H1 (cell line): ENCODE results near the gene GNGT2. TPM values are rescaled to one million over a fixed set of nuclear protein-coding genes. Genes with fewer than 3 reads are reported as not detected.
A peak's percentile ranks its signal among the peaks of the same experiment; 100 is the strongest.

Experiments
- CTCF ChIA-PET: fragments of 300-600 bp; sonication (Branson Sonifier 250); formaldehyde crosslinking; loops from one replicate; lab custom pipeline; 2021; ENCODE audit not compliant: partially characterized antibody; lab: Charles Lee
- POLR2A ChIA-PET: fragments of 300-600 bp; sonication (Branson Sonifier 250); formaldehyde crosslinking; loops from one replicate; lab custom pipeline; 2021; ENCODE audit warnings: inconsistent platforms; ENCODE audit not compliant: partially characterized antibody; lab: Charles Lee
- DNase-seq, 2 experiments: peaks; one replicate each; pipeline versions ENCODE4 v3.0.0 to v3.0.0-alpha.2; 2010 to 2022; ENCODE audit warnings: low spot score in 2 of 2, low read depth in 1 of 2, mixed read lengths in 1 of 2
- FAIRE-seq: peaks from 2 replicates; lab custom pipeline; 2011; peaks lifted over from hg19 to GRCh38; lab: Jason Lieb, UNC
- H2AFZ ChIP-seq: 2 replicates; pipeline ENCODE4 v1.8.1; 2012; ENCODE audit warnings: low read length, inconsistent platforms
- H2AK5ac ChIP-seq: 2 replicates; pipeline ENCODE4 v1.6.1; 2013; ENCODE audit warnings: low read depth, low read length
- H2BK120ac ChIP-seq: replicated peaks from 2 replicates; pipeline ENCODE3; 2013; ENCODE audit warnings: low read depth, low read length, inconsistent platforms
- H2BK12ac ChIP-seq: 2 replicates; pipeline ENCODE4 v1.6.1; 2013; ENCODE audit warnings: low read depth, low read length
- H2BK15ac ChIP-seq: 2 replicates; pipeline ENCODE4 v1.6.1; 2013; ENCODE audit warnings: low read length
- H2BK20ac ChIP-seq: 2 replicates; pipeline ENCODE4 v1.6.1; 2013; ENCODE audit warnings: low read length
- H2BK5ac ChIP-seq: 2 replicates; pipeline ENCODE4 v1.6.1; 2013; ENCODE audit warnings: low read depth, low read length
- H3K14ac ChIP-seq: 2 replicates; pipeline ENCODE4 v1.6.1; 2013; ENCODE audit warnings: inconsistent platforms; ENCODE audit not compliant: insufficient read length
- H3K18ac ChIP-seq: 2 replicates; pipeline ENCODE4 v1.6.1; 2013; ENCODE audit warnings: low read length; ENCODE audit errors: extremely low read depth
- H3K23ac ChIP-seq: 2 replicates; pipeline ENCODE4 v1.6.1; 2013; ENCODE audit warnings: inconsistent platforms; ENCODE audit not compliant: insufficient read length
- H3K23me2 ChIP-seq: 2 replicates; pipeline ENCODE4 v1.6.1; 2013; ENCODE audit warnings: low read depth, low read length
- H3K27ac ChIP-seq: 2 replicates; pipeline ENCODE4 v1.6.1; 2011; ENCODE audit warnings: low read depth, low read length, inconsistent platforms
- H3K27me3 ChIP-seq, 4 experiments: replicated peaks in 1 of 4; 1 replicate in 1 of 4; 2 replicates in 3 of 4; pipeline versions ENCODE4 v1.6.1 to v1.8.1; 2011 to 2013; ENCODE audit warnings: low read length in 3 of 4, mild to moderate bottlenecking in 3 of 4, inconsistent platforms in 2 of 4, mixed read lengths in 2 of 4, moderate library complexity in 1 of 4; ENCODE audit not compliant: control insufficient read depth in 3 of 4, insufficient read depth in 3 of 4; ENCODE audit errors: extremely low read depth in 1 of 4
- H3K36me3 ChIP-seq, 4 experiments: 2 replicates each; pipeline versions ENCODE4 v1.6.1 to v1.8.1; 2011 to 2013; ENCODE audit warnings: mild to moderate bottlenecking in 4 of 4, low read length in 3 of 4, moderate library complexity in 2 of 4, control low read depth in 1 of 4, inconsistent platforms in 1 of 4; ENCODE audit not compliant: insufficient read depth in 4 of 4, control insufficient read depth in 2 of 4
- H3K4ac ChIP-seq: replicated peaks from 2 replicates; pipeline ENCODE3; 2013; ENCODE audit warnings: low read length, low read depth, mixed read lengths, inconsistent platforms; ENCODE audit not compliant: insufficient read length
- H3K4me1 ChIP-seq, 4 experiments: replicated peaks in 1 of 4; 1 replicate in 1 of 4; 2 replicates in 3 of 4; pipeline versions ENCODE4 v1.6.1 to v1.8.1; 2011 to 2013; ENCODE audit warnings: low read length in 3 of 4, inconsistent platforms in 2 of 4, mixed read lengths in 1 of 4; ENCODE audit not compliant: insufficient read depth in 4 of 4, control insufficient read depth in 3 of 4
- H3K4me2 ChIP-seq, 2 experiments: 2 replicates each; pipeline versions ENCODE4 v1.6.1 to v1.8.1; 2011 to 2013; ENCODE audit warnings: low read depth in 2 of 2, low read length in 2 of 2, control low read depth in 1 of 2, inconsistent platforms in 1 of 2, mild to moderate bottlenecking in 1 of 2; ENCODE audit not compliant: insufficient read depth in 1 of 2
- H3K4me3 ChIP-seq, 4 experiments: fragments of 200-600, 300-600 bp in 1 of 4; sonication (generic), shearing (Covaris generic), sonication (Bioruptor Twin) in 1 of 4; 2 replicates each; pipeline versions ENCODE4 v1.5.1 to v1.8.1; 2011 to 2016; ENCODE audit warnings: low read length in 4 of 4, low read depth in 3 of 4, control low read depth in 2 of 4, inconsistent platforms in 2 of 4, mild to moderate bottlenecking in 2 of 4, mixed read lengths in 1 of 4, moderate library complexity in 1 of 4; ENCODE audit not compliant: insufficient read depth in 2 of 4; ENCODE audit errors: extremely low read depth in 1 of 4
- H3K56ac ChIP-seq: replicated peaks from 2 replicates; pipeline ENCODE3; 2013; ENCODE audit warnings: low read depth, mild to moderate bottlenecking, mixed read lengths, low read length, inconsistent platforms; ENCODE audit not compliant: insufficient read length
- H3K79me1 ChIP-seq: 2 replicates; pipeline ENCODE4 v1.6.1; 2013; ENCODE audit warnings: low read depth, low read length, control low read depth
- H3K79me2 ChIP-seq, 2 experiments: 2 replicates each; pipeline versions ENCODE4 v1.6.1 to v1.8.1; 2012 to 2013; ENCODE audit warnings: low read length in 2 of 2, mild to moderate bottlenecking in 2 of 2, inconsistent platforms in 1 of 2; ENCODE audit not compliant: insufficient read depth in 2 of 2, control insufficient read depth in 1 of 2
- H3K9ac ChIP-seq, 4 experiments: replicated peaks in 1 of 4; 1 replicate in 1 of 4; 2 replicates in 3 of 4; pipeline versions ENCODE4 v1.6.1 to v1.8.1; 2011 to 2013; ENCODE audit warnings: low read depth in 3 of 4, low read length in 3 of 4, control low read depth in 2 of 4, mild to moderate bottlenecking in 2 of 4, moderate library complexity in 2 of 4, inconsistent platforms in 1 of 4; ENCODE audit errors: extremely low read depth in 1 of 4
- H3K9me3 ChIP-seq, 2 experiments: 2 replicates each; pipeline versions ENCODE4 v1.6.1 to v1.8.1; 2012 to 2013; ENCODE audit warnings: mild to moderate bottlenecking in 2 of 2, moderate library complexity in 2 of 2, control low read depth in 1 of 2, inconsistent platforms in 1 of 2, low read depth in 1 of 2, low read length in 1 of 2, mixed read lengths in 1 of 2; ENCODE audit not compliant: insufficient read depth in 2 of 2
- H4K20me1 ChIP-seq, 2 experiments: replicated peaks in 1 of 2; 2 replicates each; pipeline versions ENCODE3 to v1.8.1; 2011 to 2013; ENCODE audit warnings: inconsistent platforms in 2 of 2, low read length in 2 of 2, mild to moderate bottlenecking in 1 of 2; ENCODE audit not compliant: insufficient read depth in 2 of 2, control insufficient read depth in 1 of 2
- H4K5ac ChIP-seq: 2 replicates; pipeline ENCODE4 v1.6.1; 2013; ENCODE audit warnings: low read length, low read depth, mixed read lengths, inconsistent platforms; ENCODE audit not compliant: insufficient read length
- H4K8ac ChIP-seq: 2 replicates; pipeline ENCODE4 v1.8.0; 2013; ENCODE audit warnings: mild to moderate bottlenecking, moderate library complexity, low read length, inconsistent platforms; ENCODE audit not compliant: insufficient read depth; ENCODE audit errors: extremely low read depth
- H4K91ac ChIP-seq: replicated peaks from 2 replicates; pipeline ENCODE3; 2013; ENCODE audit warnings: low read length, mixed read lengths, inconsistent platforms; ENCODE audit not compliant: insufficient read length
- BACH1 ChIP-seq: IDR thresholded peaks from 2 replicates; pipeline ENCODE4 v1.6.1; 2012; ENCODE audit warnings: low read length, improper control_type of control experiment
- CREB1 ChIP-seq: IDR thresholded peaks from 2 replicates; pipeline ENCODE4 v1.6.1; 2012; ENCODE audit warnings: inconsistent platforms
- NRF1 ChIP-seq: IDR thresholded peaks from 2 replicates; pipeline ENCODE4 v1.6.1; 2011; ENCODE audit warnings: mild to moderate bottlenecking, low read depth, low read length, improper control_type of control experiment
- PHF8 ChIP-seq: fragments of 200-600 bp; sonication (generic); conservative IDR thresholded peaks from 2 replicates; pipeline ENCODE4 v1.7.1; 2012; ENCODE audit warnings: low read depth, mild to moderate bottlenecking, inconsistent platforms, low read length, moderate library complexity
- POLR2AphosphoS5 ChIP-seq: IDR thresholded peaks from 2 replicates; pipeline ENCODE4 v1.6.1; 2011; ENCODE audit warnings: low read depth, low read length
- POU5F1 ChIP-seq: IDR thresholded peaks from 2 replicates; pipeline ENCODE4 v1.6.1; 2011; ENCODE audit warnings: low read depth, mild to moderate bottlenecking, low read length, moderate library complexity
- RBBP5 ChIP-seq: IDR thresholded peaks from 2 replicates; pipeline ENCODE4 v1.7.1; 2012; ENCODE audit warnings: low read depth, mild to moderate bottlenecking, inconsistent platforms, low read length, moderate library complexity, borderline replicate concordance
- RXRA ChIP-seq: IDR thresholded peaks from 2 replicates; pipeline ENCODE4 v1.6.1; 2011; ENCODE audit warnings: low read depth, mild to moderate bottlenecking, low read length, moderate library complexity; ENCODE audit not compliant: insufficient read depth
- SAP30 ChIP-seq: fragments of 300-600 bp; sonication (generic); IDR thresholded peaks from 2 replicates; pipeline ENCODE4 v1.7.1; 2012; ENCODE audit warnings: low read length, moderate library complexity, mild to moderate bottlenecking, inconsistent platforms; ENCODE audit not compliant: insufficient read depth, insufficient replicate concordance
- SP1 ChIP-seq: IDR thresholded peaks from 2 replicates; pipeline ENCODE4 v1.6.1; 2011; ENCODE audit warnings: low read depth, low read length
- SP2 ChIP-seq: IDR thresholded peaks from 2 replicates; pipeline ENCODE4 v1.6.1; 2012; ENCODE audit warnings: mild to moderate bottlenecking, low read length, inconsistent platforms
- SRF ChIP-seq: IDR thresholded peaks from 2 replicates; pipeline ENCODE4 v1.6.1; 2011; ENCODE audit warnings: mild to moderate bottlenecking, low read depth, low read length, moderate library complexity
- SUZ12 ChIP-seq: fragments of 200-600 bp; sonication (generic); IDR thresholded peaks from 2 replicates; pipeline ENCODE4 v1.6.1; 2012; ENCODE audit warnings: mild to moderate bottlenecking, inconsistent platforms, low read length, moderate library complexity, mixed read lengths
- WGBS, 2 experiments: shearing (Covaris generic) in 1 of 2; methylation state at CpG; one replicate each; pipeline versions ENCODE4 v1.1.6 to v1.1.7; 2013 to 2015; ENCODE audit warnings: low lambda C conversion rate in 2 of 2, mixed read lengths in 2 of 2, inconsistent platforms in 1 of 2, low coverage in 1 of 2, missing lambda C conversion rate in 1 of 2; ENCODE audit not compliant: insufficient replicate concordance in 2 of 2, insufficient coverage in 1 of 2, insufficient read length in 1 of 2; ENCODE audit errors: extremely low coverage in 1 of 2, missing lambda C conversion rate in 1 of 2; 5-methylcytosine and 5-hydroxymethylcytosine counted together
- polyA plus RNA-seq, 7 experiments: library from polyadenylated mRNA; depleted of rRNA in 3 of 7; stranded (reverse) in 5 of 7; unstranded in 2 of 7; fragments of >200 nt in 5 of 7; fragments of 200-250 nt in 2 of 7; gene quantifications; 1 replicate in 5 of 7; 2 replicates in 1 of 7; 4 replicates in 1 of 7; pipeline versions ENCODE4 v1.2.1 to v1.2.3, GENCODE V29; 2011 to 2013; ENCODE audit warnings: missing spikeins in 2 of 7, mixed read lengths in 2 of 7
- total RNA-seq: library from RNA; stranded (reverse); fragmentation: NEBNext Ultra II Directional; extraction: Animal tissue kit (Norgen Biotek cat#: 25700); gene quantifications from 2 replicates; pipeline ENCODE4 v1.2.1, GENCODE V29; 2021

Gene GNGT2
- total and polyA plus RNA-seq, 2 of the 8 experiments (the other 6 are each of a cell fraction or from before 2014, with no cell fraction given), result 1.3 to 1.4 TPM

- FAIRE-seq (no peak), DNase-seq (no peak)
- Histone ChIP-seq H3K79me1 (no peaks in the 10 kb centered on the region), H3K27me3 (peaks cover 3 to 11% (median 8%) of the 10 kb centered on the region in 4 experiments; a peak in 6 of 7 replicates), H3K4ac (no peak overlapping the region), H3K23me2 (peaks cover 4% of the 10 kb centered on the region), H3K9me3 (no peaks in the 10 kb centered on the region), H2BK15ac (no peak overlapping the region), H3K14ac (no peak overlapping the region), H3K4me3 (no peak overlapping the region), H4K20me1 (no peaks in the 10 kb centered on the region), H3K36me3 (no peaks in the 10 kb centered on the region), H3K18ac (peak overlapping the region; percentile 54; the same call in 1 of the 2 replicates), H2BK120ac (no peak overlapping the region), H3K4me1 (peaks cover 2 to 7% (median 4%) of the 10 kb centered on the region in 4 experiments; a peak in 5 of 7 replicates), H3K9ac (no peak overlapping the region), H2BK12ac (0 out of 2 replicates have a peak overlapping the region, but pooled peaks have one; percentile 4), H3K27ac (no peak overlapping the region), H4K5ac (no peak overlapping the region), H2BK5ac (no peak overlapping the region), H3K56ac (no peak overlapping the region), H2BK20ac (no peak overlapping the region), H3K4me2 (no peak overlapping the region), H3K23ac (no peak overlapping the region), H3K79me2 (no peaks in the 10 kb centered on the region), H2AK5ac (no peak overlapping the region), H2AFZ (no peak overlapping the region), H4K91ac (no peak overlapping the region), H4K8ac (no peak overlapping the region; the same call in 1 of the 2 replicates)
- ChIA-PET CTCF (interaction anchor here (0.9 to 2.2 kb wide), 4 partner anchors 9 to 54 kb away, joined by 3 to 7 read pairs (median 4); no protein-coding TSS in a partner anchor), POLR2A (no interaction called here)
- WGBS, 2 experiments, result 86% methylated on average over 4 of the region's 4 CpGs; no CpG with 5 or more reads in 1 of the 2 experiments
- no peak for TF ChIP-seq SP1
- TF ChIP-seq SAP30, result no peak
- TF ChIP-seq RBBP5, result no peak
- TF ChIP-seq POU5F1, result no peak
- no peak for TF ChIP-seq CREB1
- TF ChIP-seq PHF8, result no peak
- no peak for TF ChIP-seq BACH1
- TF ChIP-seq RXRA, result no peak
- no peak for TF ChIP-seq SP2
- no peak for TF ChIP-seq NRF1
- no peak for TF ChIP-seq POLR2AphosphoS5
- TF ChIP-seq SUZ12, result no peak
- TF ChIP-seq SRF, result no peak
Observed at GRCh38 chr17:49235896-49236295, 25.5 kb upstream of the GNGT2 start.
